GM12875 (cell line): ENCODE results near the gene PRRT1B.

ENCODE experiments used
- H3K4me3 ChIP-seq: one replicate; pipeline ENCODE4 v1.5.1; 2011; ENCODE audit warnings: low read depth, low read length, control low read depth
- CTCF ChIP-seq: IDR thresholded peaks from 2 replicates; pipeline ENCODE4 v1.5.1; 2011; ENCODE audit warnings: low read depth, mild to moderate bottlenecking, control low read depth, inconsistent platforms, low read length, moderate library complexity, borderline replicate concordance; ENCODE audit not compliant: insufficient read depth

PRRT1B gene

GRCh38 chr9:131582466-131583336 lies 37.4 kb downstream of the PRRT1B start:
- H3K4me3 ChIP-seq, result no peak overlapping the region
- no peak for TF ChIP-seq CTCF

GRCh38 chr9:131583337-131583645 lies 38.0 kb downstream of the PRRT1B start:
- H3K4me3 ChIP-seq, result no peak overlapping the region
- no peak for TF ChIP-seq CTCF

GRCh38 chr9:131583836-131584555 lies 38.7 kb downstream of the PRRT1B start:
- no peak overlapping the region for H3K4me3 ChIP-seq
- TF ChIP-seq CTCF, result no peak

- no peak for TF ChIP-seq CTCF
- no peak overlapping the region for H3K4me3 ChIP-seq
Observed at GRCh38 chr9:131584858-131585257, 39.5 kb downstream of the PRRT1B start.

GRCh38 chr9:131585375-131585774 lies 40.1 kb downstream of the PRRT1B start:
- no peak for TF ChIP-seq CTCF

GRCh38 chr9:131587331-131587730 lies 42.0 kb downstream of the PRRT1B start:
- no peak for TF ChIP-seq CTCF
- H3K4me3 ChIP-seq, result no peak overlapping the region

More at GRCh38 chr9:131585375-131585774, 40.1 kb downstream of the PRRT1B start:
- H3K4me3 ChIP-seq, result no peak overlapping the region

- no peak overlapping the region for H3K4me3 ChIP-seq
- TF ChIP-seq CTCF, result no peak
Observed at GRCh38 chr9:131587906-131588305, 42.6 kb downstream of the PRRT1B start.
